Measurements from ENCODE around the gene BAK1. TPM values are rescaled to one million over a fixed set of nuclear protein-coding genes. Genes with fewer than 3 reads are reported as not detected.
"Not testable (repeated sequence)": the region's sequence is repeated elsewhere in the genome, so short reads cannot be mapped to it uniquely, and the experiment has no call there.

BAK1 gene
- total RNA-seq, 2 donors from 2014 or later: 2.3 to 5.7 TPM

GRCh38 chr6:33597551-33598322 is 17.7 kb upstream of the BAK1 start:
- 56 to 73% methylated on average over 2 to 3 of the region's 4 CpGs for WGBS, 2 donors
- Histone ChIP-seq H3K4me3 (no peak overlapping the region), H3K9me3 (no peaks in the 10 kb centered on the region), H3K27ac (no peak overlapping the region), H3K27me3 (no peaks in the 10 kb centered on the region), H3K36me3 (replicated peaks in 1 of 2; ENCODE audit: insufficient read depth in 1 of 2, low read depth in 2 of 2) (no peaks in the 10 kb centered on the region), H3K4me1 (no peaks in the 10 kb centered on the region)
- ATAC-seq (no peak), DNase-seq (no peak)
- no peak for TF ChIP-seq POLR2A (IDR thresholded peaks at IDR 0.05)
- TF ChIP-seq, protein P1, sequence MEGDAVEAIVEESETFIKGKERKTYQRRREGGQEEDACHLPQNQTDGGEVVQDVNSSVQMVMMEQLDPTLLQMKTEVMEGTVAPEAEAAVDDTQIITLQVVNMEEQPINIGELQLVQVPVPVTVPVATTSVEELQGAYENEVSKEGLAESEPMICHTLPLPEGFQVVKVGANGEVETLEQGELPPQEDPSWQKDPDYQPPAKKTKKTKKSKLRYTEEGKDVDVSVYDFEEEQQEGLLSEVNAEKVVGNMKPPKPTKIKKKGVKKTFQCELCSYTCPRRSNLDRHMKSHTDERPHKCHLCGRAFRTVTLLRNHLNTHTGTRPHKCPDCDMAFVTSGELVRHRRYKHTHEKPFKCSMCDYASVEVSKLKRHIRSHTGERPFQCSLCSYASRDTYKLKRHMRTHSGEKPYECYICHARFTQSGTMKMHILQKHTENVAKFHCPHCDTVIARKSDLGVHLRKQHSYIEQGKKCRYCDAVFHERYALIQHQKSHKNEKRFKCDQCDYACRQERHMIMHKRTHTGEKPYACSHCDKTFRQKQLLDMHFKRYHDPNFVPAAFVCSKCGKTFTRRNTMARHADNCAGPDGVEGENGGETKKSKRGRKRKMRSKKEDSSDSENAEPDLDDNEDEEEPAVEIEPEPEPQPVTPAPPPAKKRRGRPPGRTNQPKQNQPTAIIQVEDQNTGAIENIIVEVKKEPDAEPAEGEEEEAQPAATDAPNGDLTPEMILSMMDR (IDR thresholded peaks at IDR 0.05): no peak
- intact Hi-C loops (cut with DNase I): loop anchor here (5.0 kb wide), 1 partner anchor 110 kb away; no protein-coding TSS in a partner anchor

DNA sequence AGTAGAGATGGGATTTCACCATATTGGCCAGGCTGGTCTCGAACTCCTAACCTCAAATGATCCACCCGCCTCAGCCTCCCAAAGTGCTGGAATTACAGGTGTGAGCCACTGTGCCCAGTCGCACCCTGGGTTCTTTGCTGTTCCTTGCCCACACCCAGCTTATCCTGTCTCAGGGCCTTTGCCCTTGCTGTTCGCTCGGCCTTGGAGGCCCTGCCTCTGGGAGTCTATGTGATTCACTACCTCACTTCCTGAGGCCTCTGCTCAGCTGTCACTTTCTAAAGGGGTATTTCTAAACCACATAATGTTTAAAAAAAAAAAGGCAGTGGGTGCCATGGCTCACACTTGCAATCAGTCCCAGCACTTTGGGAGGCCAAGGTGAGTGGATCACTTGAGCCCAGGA is 16.8 kb upstream of the BAK1 start:
- not testable (repeated sequence) for ATAC-seq; DNase-seq; H3K36me3 ChIP-seq (replicated peaks in 1 of 2; ENCODE audit: insufficient read depth in 1 of 2, low read depth in 2 of 2); H3K27me3 ChIP-seq; H3K9me3 ChIP-seq; H3K27ac ChIP-seq; H3K4me1 ChIP-seq; H3K4me3 ChIP-seq
- 54 to 89% methylated on average over 5 of the region's 5 CpGs for WGBS, 2 donors
- intact Hi-C loops (cut with DNase I): loop anchor here (5.0 kb wide), 1 partner anchor 110 kb away; no protein-coding TSS in a partner anchor

DNA sequence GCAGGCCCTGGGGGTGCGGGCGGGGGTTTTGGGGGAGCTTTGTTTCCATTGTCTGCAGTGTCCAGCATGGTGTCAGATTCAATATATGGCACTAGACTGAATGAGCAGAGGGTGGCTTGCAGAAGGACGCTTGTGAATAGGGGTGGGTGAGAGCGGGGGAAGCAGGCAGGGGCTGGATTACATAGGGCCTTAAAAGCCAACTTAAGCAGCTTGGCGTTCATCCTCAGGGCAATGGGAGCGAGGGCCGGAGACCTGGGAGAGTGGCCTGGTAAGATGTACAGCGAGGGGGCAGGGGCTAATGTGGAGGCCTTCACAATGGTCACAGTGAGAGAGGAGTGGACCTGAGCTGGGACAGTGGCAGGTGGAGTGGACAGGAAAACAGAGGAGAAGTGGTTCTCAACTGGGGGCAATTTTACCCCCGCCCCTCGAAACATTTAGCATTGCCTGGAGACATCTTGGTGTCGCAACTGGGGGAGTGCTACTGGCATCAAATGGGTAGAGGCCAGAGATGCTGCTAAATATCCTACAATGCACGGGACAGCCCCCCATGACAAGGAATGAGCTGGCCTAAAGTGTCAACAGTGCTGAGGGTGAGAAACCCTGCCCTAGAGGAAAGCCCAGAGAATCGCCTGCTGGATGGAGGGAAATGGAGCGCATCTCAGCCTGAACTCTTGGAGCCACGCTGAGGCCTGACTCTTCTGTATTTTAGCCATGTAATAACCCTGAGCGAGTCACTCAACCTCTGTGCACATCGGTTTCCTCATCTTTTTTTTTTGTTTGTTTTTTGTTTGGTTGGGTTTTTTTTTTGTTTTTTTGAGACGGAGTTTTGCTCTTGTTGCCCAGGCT is 15.1 kb upstream of the BAK1 start:
- H3K27me3 ChIP-seq: no peaks in the 10 kb centered on the region
- H3K36me3 ChIP-seq (replicated peaks in 1 of 2; ENCODE audit: insufficient read depth in 1 of 2, low read depth in 2 of 2): no peaks in the 10 kb centered on the region
- intact Hi-C loops (cut with DNase I): loop anchor here (5.0 kb wide), 1 partner anchor 112 kb away; no protein-coding TSS in a partner anchor
- no peaks in the 10 kb centered on the region for H3K9me3 ChIP-seq
- H3K4me1 ChIP-seq: peaks cover 14% of the 10 kb centered on the region
- H3K27ac ChIP-seq: no peak overlapping the region
- TF ChIP-seq, protein P1 (IDR thresholded peaks at IDR 0.05): no peak
- TF ChIP-seq POLR2A (IDR thresholded peaks at IDR 0.05): no peak
- WGBS, 2 donors: 80 to 89% methylated on average over 18 of the region's 18 CpGs
- H3K4me3 ChIP-seq: no peak overlapping the region
- ATAC-seq (no peak), DNase-seq (no peak)

DNA sequence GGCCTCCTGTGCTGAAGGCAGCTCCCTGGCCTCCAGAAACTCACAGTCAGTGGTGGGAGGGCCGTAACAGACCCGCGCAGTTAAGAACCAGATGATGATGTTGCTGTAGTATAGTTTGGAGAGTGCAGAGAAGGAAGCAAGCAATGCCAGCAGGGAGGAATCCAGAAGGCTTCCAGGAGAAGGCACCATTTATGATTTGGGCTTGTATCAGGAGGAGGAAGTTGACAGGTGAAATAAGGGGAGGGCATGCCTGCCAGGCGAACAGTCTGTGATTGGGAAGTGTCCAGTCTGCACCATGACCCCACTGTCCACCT is 13.3 kb upstream of the BAK1 start:
- intact Hi-C loops (cut with DNase I): no loop called here
- peak overlapping the region in 1 of 4 donors; percentile 29 for H3K27ac ChIP-seq
- 29 to 35% methylated on average over 4 of the region's 4 CpGs for WGBS, 2 donors

More for the DNA sequence above, 13.3 kb upstream of the BAK1 start:
- Histone ChIP-seq H3K9me3 (no peaks in the 10 kb centered on the region), H3K4me1 (peaks cover 29% of the 10 kb centered on the region), H3K4me3 (no peak overlapping the region), H3K27me3 (no peaks in the 10 kb centered on the region), H3K36me3 (replicated peaks in 1 of 2; ENCODE audit: insufficient read depth in 1 of 2, low read depth in 2 of 2) (no peaks in the 10 kb centered on the region)
- ATAC-seq (no peak), DNase-seq (no peak)
- TF ChIP-seq POLR2A (IDR thresholded peaks at IDR 0.05): no peak
- TF ChIP-seq, protein P1 (IDR thresholded peaks at IDR 0.05): no peak
